H9 (cell line): ENCODE results near the gene RANGRF. TPM values are rescaled to one million over a fixed set of nuclear protein-coding genes. Genes with fewer than 3 reads are reported as not detected.

Experiments
- DNase-seq: peaks from one replicate; pipeline ENCODE4 v3.0.0-alpha.2; 2017
- H2AFZ ChIP-seq: one replicate; pipeline ENCODE4 v1.6.1; 2013; ENCODE audit warnings: mild to moderate bottlenecking, low read length, control low read depth, moderate library complexity
- H2AK5ac ChIP-seq: 2 replicates; pipeline ENCODE4 v1.6.1; 2013; ENCODE audit warnings: low read length, control low read depth, mixed read lengths; ENCODE audit not compliant: insufficient read length
- H2BK120ac ChIP-seq: one replicate; pipeline ENCODE4 v1.6.1; 2013; ENCODE audit warnings: low read depth, mild to moderate bottlenecking, low read length, control low read depth, inconsistent platforms; ENCODE audit not compliant: poor library complexity, severe bottlenecking
- H2BK12ac ChIP-seq: 2 replicates; pipeline ENCODE4 v1.6.1; 2013; ENCODE audit warnings: low read length, control low read depth, mixed read lengths, low read depth; ENCODE audit not compliant: insufficient read length
- H2BK15ac ChIP-seq: 2 replicates; pipeline ENCODE4 v1.6.1; 2013; ENCODE audit warnings: low read depth, low read length, control low read depth
- H2BK20ac ChIP-seq: one replicate; pipeline ENCODE4 v1.6.1; 2013; ENCODE audit warnings: low read depth, mild to moderate bottlenecking, low read length, control low read depth, inconsistent platforms; ENCODE audit not compliant: poor library complexity, severe bottlenecking
- H2BK5ac ChIP-seq: 2 replicates; pipeline ENCODE4 v1.6.1; 2013; ENCODE audit warnings: low read length, control low read depth, mixed read lengths; ENCODE audit not compliant: insufficient read length
- H3K14ac ChIP-seq: 2 replicates; pipeline ENCODE4 v1.6.1; 2013; ENCODE audit warnings: low read length, control low read depth; ENCODE audit not compliant: insufficient read depth
- H3K18ac ChIP-seq: 2 replicates; pipeline ENCODE4 v1.6.1; 2013; ENCODE audit warnings: low read depth, mild to moderate bottlenecking, mixed read lengths, low read length, control low read depth; ENCODE audit not compliant: insufficient read length
- H3K23ac ChIP-seq: 2 replicates; pipeline ENCODE4 v1.6.1; 2013; ENCODE audit warnings: low read length, control low read depth, mixed read lengths, low read depth; ENCODE audit not compliant: insufficient read length
- H3K23me2 ChIP-seq: 2 replicates; pipeline ENCODE4 v1.6.1; 2013; ENCODE audit warnings: low read depth, mild to moderate bottlenecking, mixed read lengths, low read length, control low read depth; ENCODE audit not compliant: insufficient read length, poor library complexity, severe bottlenecking
- H3K27ac ChIP-seq: 2 replicates; pipeline ENCODE4 v1.5.1; 2013; ENCODE audit warnings: low read length, control low read depth, mixed read lengths, low read depth; ENCODE audit not compliant: insufficient read length
- H3K27me3 ChIP-seq: 2 replicates; pipeline ENCODE4 v1.6.1; 2013; ENCODE audit warnings: low read length, control low read depth, inconsistent platforms; ENCODE audit not compliant: insufficient read depth
- H3K4ac ChIP-seq: 2 replicates; pipeline ENCODE4 v1.6.1; 2013; ENCODE audit warnings: low read depth, mild to moderate bottlenecking, control low read depth, inconsistent platforms, low read length, moderate library complexity
- H3K4me1 ChIP-seq: 2 replicates; pipeline ENCODE4 v1.6.1; 2013; ENCODE audit warnings: low read length, control low read depth, inconsistent platforms; ENCODE audit not compliant: insufficient read depth
- H3K4me2 ChIP-seq: 2 replicates; pipeline ENCODE4 v1.6.1; 2013; ENCODE audit warnings: low read length, control low read depth, mixed read lengths; ENCODE audit not compliant: insufficient read length, insufficient read depth
- H3K56ac ChIP-seq: 2 replicates; pipeline ENCODE4 v1.6.1; 2013; ENCODE audit warnings: low read depth, mild to moderate bottlenecking, mixed read lengths, low read length, control low read depth; ENCODE audit not compliant: insufficient read length
- H3K79me1 ChIP-seq: 2 replicates; pipeline ENCODE4 v1.6.1; 2013; ENCODE audit warnings: low read depth, mild to moderate bottlenecking, moderate library complexity, low read length, control low read depth, inconsistent platforms; ENCODE audit not compliant: insufficient read depth, poor library complexity, severe bottlenecking
- H3K79me2 ChIP-seq: 2 replicates; pipeline ENCODE4 v1.6.1; 2013; ENCODE audit warnings: low read length, control low read depth, inconsistent platforms; ENCODE audit not compliant: insufficient read depth
- H3K9ac ChIP-seq: 2 replicates; pipeline ENCODE4 v1.6.1; 2013; ENCODE audit warnings: low read length, control low read depth, mixed read lengths; ENCODE audit not compliant: insufficient read length; ENCODE audit errors: extremely low read depth
- H3K9me3 ChIP-seq: one replicate; pipeline ENCODE4 v1.6.1; 2013; ENCODE audit warnings: low read depth, low read length, inconsistent platforms; ENCODE audit not compliant: control insufficient read depth
- H3T11ph ChIP-seq: one replicate; pipeline ENCODE4 v1.6.1; 2013; ENCODE audit warnings: mild to moderate bottlenecking, low read length, control low read depth, inconsistent platforms
- H4K20me1 ChIP-seq: one replicate; pipeline ENCODE4 v1.6.1; 2013; ENCODE audit not compliant: control insufficient read depth, insufficient read length, insufficient read depth
- H4K5ac ChIP-seq: 2 replicates; pipeline ENCODE4 v1.6.1; 2013; ENCODE audit warnings: low read depth, mild to moderate bottlenecking, mixed read lengths, low read length, control low read depth; ENCODE audit not compliant: insufficient read length
- H4K8ac ChIP-seq: replicated peaks from 2 replicates; pipeline ENCODE4 v1.6.1; 2013; ENCODE audit warnings: low read length, control low read depth, mixed read lengths, low read depth; ENCODE audit not compliant: insufficient read length
- H4K91ac ChIP-seq: 2 replicates; pipeline ENCODE4 v1.6.1; 2013; ENCODE audit warnings: low read depth, mild to moderate bottlenecking, moderate library complexity, mixed read lengths, low read length, control low read depth; ENCODE audit not compliant: insufficient read length
- H3K27ac Mint-ChIP-seq, 3 experiments: 2 replicates in 2 of 3; 3 replicates in 1 of 3; pipeline ENCODE4 v1.8.0; 2020 to 2021; ENCODE audit warnings: mixed read lengths in 3 of 3, mild to moderate bottlenecking in 1 of 3, moderate library complexity in 1 of 3
- H3K27me3 Mint-ChIP-seq: 2 replicates; pipeline ENCODE4 v1.8.0; 2021; ENCODE audit warnings: low read depth, mild to moderate bottlenecking, moderate library complexity, mixed read lengths
- H3K36me3 Mint-ChIP-seq, 3 experiments: 2 replicates in 2 of 3; 3 replicates in 1 of 3; pipeline ENCODE4 v1.8.0; 2020 to 2021; ENCODE audit warnings: low read depth in 3 of 3, mixed read lengths in 3 of 3; ENCODE audit not compliant: insufficient read depth in 1 of 3
- H3K4me1 Mint-ChIP-seq, 2 experiments: 2 replicates each; pipeline ENCODE4 v1.8.0; 2020; ENCODE audit warnings: mixed read lengths in 2 of 2
- H3K4me3 Mint-ChIP-seq, 2 experiments: 2 replicates in 1 of 2; 3 replicates in 1 of 2; pipeline ENCODE4 v1.8.0; 2020 to 2021; ENCODE audit warnings: mild to moderate bottlenecking in 2 of 2, mixed read lengths in 2 of 2, moderate library complexity in 1 of 2
- H3K9me3 Mint-ChIP-seq, 2 experiments: 2 replicates in 1 of 2; 3 replicates in 1 of 2; pipeline ENCODE4 v1.8.0; 2020; ENCODE audit warnings: mild to moderate bottlenecking in 2 of 2, mixed read lengths in 2 of 2, moderate library complexity in 1 of 2
- CTCF ChIP-seq: fragments of 200-600 bp; sonication (generic); conservative IDR thresholded peaks from 3 replicates; pipeline ENCODE4 v1.8.0; 2021; ENCODE audit warnings: antibody characterized with exemption, mild to moderate bottlenecking
- whole genome bisulfite sequencing: extraction: QIAGEN DNeasy Blood & Tissue Kit; methylation state at CpG from one replicate; pipeline ENCODE4 v1.1.7; 2013; ENCODE audit warnings: missing lambda C conversion rate, low lambda C conversion rate, mixed read lengths; ENCODE audit not compliant: insufficient read length; ENCODE audit errors: extremely low coverage; 5-methylcytosine and 5-hydroxymethylcytosine counted together
- total RNA-seq: library from RNA; stranded (reverse); gene quantifications from 2 replicates; pipeline ENCODE4 v1.2.1, GENCODE V29; 2021

RANGRF gene
- total RNA-seq, 1 experiment from 2014 or later = 36.9 TPM

- no peak for TF ChIP-seq CTCF
- Histone ChIP-seq H3K23me2 (peaks cover 4% of the 10 kb centered on the region), H3K18ac (no peak overlapping the region), H3K14ac (no peak overlapping the region), H3K79me2 (no peaks in the 10 kb centered on the region), H3K56ac (no peak overlapping the region), H2AFZ (no peak overlapping the region), H3K27ac (no peak overlapping the region), H3K9ac (no peak overlapping the region), H3T11ph (no peak overlapping the region), H2BK20ac (no peak overlapping the region), H3K4me2 (peak overlapping the region; percentile 69), H3K4me1 (no peaks in the 10 kb centered on the region), H2BK120ac (no peak overlapping the region), H4K20me1 (no peaks in the 10 kb centered on the region), H3K27me3 (no peaks in the 10 kb centered on the region), H2AK5ac (no peak overlapping the region), H3K79me1 (no peaks in the 10 kb centered on the region), H4K5ac (no peak overlapping the region), H4K91ac (no peak overlapping the region), H2BK12ac (no peak overlapping the region), H2BK5ac (no peak overlapping the region), H3K4ac (no peak overlapping the region), H3K23ac (no peak overlapping the region), H3K9me3 (no peaks in the 10 kb centered on the region), H4K8ac (no peak overlapping the region), H2BK15ac (no peak overlapping the region)
- peaks cover 19% of the 10 kb centered on the region in 2 experiments for H3K4me1 Mint-ChIP-seq
- peaks cover 0 to 6% of the 10 kb centered on the region in 2 experiments; a peak in 1 of 5 replicates for H3K9me3 Mint-ChIP-seq
- peak overlapping the region; percentile 80 to 85 for H3K4me3 Mint-ChIP-seq
- H3K27ac Mint-ChIP-seq = peak overlapping the region in 1 of 3 experiments; percentile 67; a peak in 3 of 7 replicates
- peaks cover 3% of the 10 kb centered on the region for H3K27me3 Mint-ChIP-seq
- WGBS = no CpG with 5 or more reads among the region's 15 CpGs
- no peak for DNase-seq
- peaks cover 2 to 5% (median 5%) of the 10 kb centered on the region in 3 experiments; a peak in 4 of 7 replicates for H3K36me3 Mint-ChIP-seq
These were observed 6.4 kb downstream of the RANGRF start for GRCh38 chr17:8294814-8295316.
